ENCODE data around the gene OR14K1. TPM values are rescaled to one million over a fixed set of nuclear protein-coding genes. Genes with fewer than 3 reads are reported as not detected.
"Not testable (repeated sequence)": the region's sequence is repeated elsewhere in the genome, so short reads cannot be mapped to it uniquely, and the experiment has no call there.

OR14K1 gene
- total RNA-seq: not detected
- polyA plus RNA-seq: not detected
- long read RNA-seq, donor 1: 0 reads
- long read RNA-seq, donor 2: 0 reads
- long read RNA-seq, donor 3: 0 reads
- long read RNA-seq, donor 4: 0 reads
- long read RNA-seq, donor 5: 0 reads
- long read RNA-seq, donor 6: 0 reads
- long read RNA-seq, donor 7: 0 reads
- long read RNA-seq, donor 8: 0 reads
- long read RNA-seq, donor 9: 0 reads
- long read RNA-seq, donor 10: 0 reads

DNA sequence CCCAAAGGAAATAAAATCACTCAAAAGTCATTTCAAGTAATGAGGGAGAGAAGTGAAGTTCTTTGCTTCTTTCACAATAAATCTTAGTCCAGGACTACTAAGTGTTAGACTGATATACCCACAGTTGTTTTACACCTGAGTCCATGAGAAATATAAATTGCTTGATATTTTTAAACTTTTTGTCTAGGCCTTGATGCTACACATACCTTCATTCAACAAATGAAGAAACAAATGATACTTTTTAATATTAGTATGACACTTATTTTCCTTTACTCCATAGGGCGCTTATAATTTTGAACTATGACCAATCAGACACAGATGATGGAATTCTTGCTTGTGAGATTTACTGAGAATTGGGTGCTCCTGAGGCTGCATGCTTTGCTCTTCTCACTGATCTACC, at the start of gene OR14K1:
OR14K1 (plus strand) TSS at position 301 of the 400 bp plus-strand sequence; CDS start at position 301, 0 bp downstream.
- H3K4me3 ChIP-seq (ENCODE audit: low read length in 2 of 2): no peak within 1 kb of the TSS
- no peaks in the 10 kb centered on the region for H3K4me1 ChIP-seq (ENCODE audit: control insufficient read depth in 2 of 2, insufficient read depth in 2 of 2, low read length in 2 of 2)
- H3K27me3 ChIP-seq (ENCODE audit: control insufficient read depth in 2 of 2, insufficient read depth in 1 of 2, low read length in 1 of 2): no peaks in the 10 kb centered on the region
- no peaks in the 10 kb centered on the region for H3K9me3 ChIP-seq (ENCODE audit: control insufficient read depth in 2 of 2, insufficient read depth in 1 of 2, low read length in 1 of 2)
- no peak for DNase-seq (ENCODE audit: low read depth in 6 of 9, low spot score in 9 of 9)
- no peak within 1 kb of the TSS for H3K27ac ChIP-seq (ENCODE audit: low read depth in 1 of 2, low read length in 1 of 2)
- 98% methylated on average over 1 of the region's 1 CpG for WGBS
- no peaks in the 10 kb centered on the region for H3K36me3 ChIP-seq (ENCODE audit: control insufficient read depth in 2 of 2, insufficient read depth in 2 of 2, low read length in 1 of 2)

DNA sequence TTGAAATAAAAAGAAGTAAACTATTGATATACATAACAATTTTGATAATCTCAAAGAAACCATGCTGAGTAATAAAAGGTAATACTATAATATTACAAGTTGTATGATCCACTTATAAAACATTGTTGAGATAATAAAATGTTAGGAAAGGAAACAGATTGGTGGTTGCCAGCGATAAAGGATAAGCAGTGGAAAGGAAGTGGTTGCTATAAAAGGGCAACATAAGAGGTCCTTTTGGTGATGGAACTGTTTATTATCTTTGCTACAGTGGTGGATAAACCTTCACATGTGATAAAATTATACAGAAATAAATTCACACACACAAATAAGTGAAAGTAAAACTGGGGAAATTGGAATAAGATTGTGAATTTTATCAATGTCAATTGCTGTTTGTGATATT, 37.1 kb upstream of the OR14K1 start:
- whole genome bisulfite sequencing: 9% methylated on average over 1 of the region's 1 CpG
- Histone ChIP-seq H3K36me3 (ENCODE audit: control insufficient read depth in 2 of 2, insufficient read depth in 2 of 2, low read length in 1 of 2) (no peaks in the 10 kb centered on the region), H3K27me3 (ENCODE audit: control insufficient read depth in 2 of 2, insufficient read depth in 1 of 2, low read length in 1 of 2) (no peaks in the 10 kb centered on the region), H3K4me1 (ENCODE audit: control insufficient read depth in 2 of 2, insufficient read depth in 2 of 2, low read length in 2 of 2) (no peaks in the 10 kb centered on the region), H3K27ac (ENCODE audit: low read depth in 1 of 2, low read length in 1 of 2) (no peak overlapping the region), H3K9me3 (ENCODE audit: control insufficient read depth in 2 of 2, insufficient read depth in 1 of 2, low read length in 1 of 2) (no peaks in the 10 kb centered on the region), H3K4me3 (ENCODE audit: low read length in 2 of 2) (no peak overlapping the region)
- DNase-seq (ENCODE audit: low read depth in 6 of 9, low spot score in 9 of 9): no peak

GRCh38 chr1:247710681-247711080, 27.7 kb upstream of the OR14K1 start:
- H3K36me3 ChIP-seq (ENCODE audit: control insufficient read depth in 2 of 2, insufficient read depth in 2 of 2, low read length in 1 of 2); DNase-seq (ENCODE audit: low read depth in 6 of 9, low spot score in 9 of 9); H3K27me3 ChIP-seq (ENCODE audit: control insufficient read depth in 2 of 2, insufficient read depth in 1 of 2, low read length in 1 of 2); H3K4me1 ChIP-seq (ENCODE audit: control insufficient read depth in 2 of 2, insufficient read depth in 2 of 2, low read length in 2 of 2); H3K4me3 ChIP-seq (ENCODE audit: low read length in 2 of 2); H3K9me3 ChIP-seq (ENCODE audit: control insufficient read depth in 2 of 2, insufficient read depth in 1 of 2, low read length in 1 of 2); H3K27ac ChIP-seq (ENCODE audit: low read depth in 1 of 2, low read length in 1 of 2): not testable (repeated sequence)
- 95% methylated on average over 8 of the region's 8 CpGs for WGBS

DNA sequence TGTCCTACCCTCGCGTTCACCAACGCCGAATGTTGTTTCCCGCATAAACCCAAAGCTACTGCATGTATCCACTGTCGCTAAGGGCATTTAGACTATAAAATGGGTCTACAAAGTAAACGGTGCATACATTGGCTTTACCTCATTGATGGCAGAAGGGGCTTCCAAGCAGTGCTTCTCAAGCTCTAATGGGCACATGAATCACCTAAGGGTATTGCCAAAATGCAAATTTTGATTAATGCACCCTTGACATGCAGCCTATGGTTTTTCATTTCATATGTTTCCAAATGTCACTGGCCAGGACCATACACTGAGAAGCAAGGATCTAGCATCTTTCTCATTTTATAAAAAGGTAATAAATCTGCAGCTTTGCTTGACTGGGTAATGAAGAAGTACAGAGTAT, 24.7 kb upstream of the OR14K1 start:
- Histone ChIP-seq H3K27me3 (ENCODE audit: control insufficient read depth in 2 of 2, insufficient read depth in 1 of 2, low read length in 1 of 2) (no peaks in the 10 kb centered on the region), H3K36me3 (ENCODE audit: control insufficient read depth in 2 of 2, insufficient read depth in 2 of 2, low read length in 1 of 2) (no peaks in the 10 kb centered on the region), H3K4me3 (ENCODE audit: low read length in 2 of 2) (no peak overlapping the region), H3K9me3 (ENCODE audit: control insufficient read depth in 2 of 2, insufficient read depth in 1 of 2, low read length in 1 of 2) (no peaks in the 10 kb centered on the region), H3K4me1 (ENCODE audit: control insufficient read depth in 2 of 2, insufficient read depth in 2 of 2, low read length in 2 of 2) (no peaks in the 10 kb centered on the region), H3K27ac (ENCODE audit: low read depth in 1 of 2, low read length in 1 of 2) (no peak overlapping the region)
- no peak for DNase-seq (ENCODE audit: low read depth in 6 of 9, low spot score in 9 of 9)
- 98% methylated on average over 7 of the region's 7 CpGs for WGBS

- DNase-seq (ENCODE audit: low read depth in 6 of 9, low spot score in 9 of 9): no peak
- no peaks in the 10 kb centered on the region for H3K4me1 ChIP-seq (ENCODE audit: control insufficient read depth in 2 of 2, insufficient read depth in 2 of 2, low read length in 2 of 2)
- H3K36me3 ChIP-seq (ENCODE audit: control insufficient read depth in 2 of 2, insufficient read depth in 2 of 2, low read length in 1 of 2): no peaks in the 10 kb centered on the region
- H3K9me3 ChIP-seq (ENCODE audit: control insufficient read depth in 2 of 2, insufficient read depth in 1 of 2, low read length in 1 of 2): peaks cover 2 to 3% of the 10 kb centered on the region in 2 donors
- WGBS: 97% methylated on average over 3 of the region's 3 CpGs
- H3K27ac ChIP-seq (ENCODE audit: low read depth in 1 of 2, low read length in 1 of 2): no peak within 1 kb of the TSS
- H3K4me3 ChIP-seq (ENCODE audit: low read length in 2 of 2): no peak within 1 kb of the TSS
- no peaks in the 10 kb centered on the region for H3K27me3 ChIP-seq (ENCODE audit: control insufficient read depth in 2 of 2, insufficient read depth in 1 of 2, low read length in 1 of 2)
Observed at GRCh38 chr1:247716546-247716945, 21.9 kb upstream of the OR14K1 start, which contains the start of gene OR6F1. Gene OR6F1, minus strand, starts transcription at chr1:247716646. Its CDS starts 3,891 bp downstream, at chr1:247712755.

GRCh38 chr1:247721222-247721621, 17.2 kb upstream of the OR14K1 start:
- Histone ChIP-seq H3K4me3 (ENCODE audit: low read length in 2 of 2) (no peak overlapping the region), H3K36me3 (ENCODE audit: control insufficient read depth in 2 of 2, insufficient read depth in 2 of 2, low read length in 1 of 2) (no peaks in the 10 kb centered on the region), H3K4me1 (ENCODE audit: control insufficient read depth in 2 of 2, insufficient read depth in 2 of 2, low read length in 2 of 2) (no peaks in the 10 kb centered on the region), H3K9me3 (ENCODE audit: control insufficient read depth in 2 of 2, insufficient read depth in 1 of 2, low read length in 1 of 2) (peaks cover 2 to 3% of the 10 kb centered on the region in 2 donors), H3K27ac (ENCODE audit: low read depth in 1 of 2, low read length in 1 of 2) (no peak overlapping the region), H3K27me3 (ENCODE audit: control insufficient read depth in 2 of 2, insufficient read depth in 1 of 2, low read length in 1 of 2) (no peaks in the 10 kb centered on the region)
- 96% methylated on average over 4 of the region's 4 CpGs for WGBS
- no peak for DNase-seq (ENCODE audit: low read depth in 6 of 9, low spot score in 9 of 9)

DNA sequence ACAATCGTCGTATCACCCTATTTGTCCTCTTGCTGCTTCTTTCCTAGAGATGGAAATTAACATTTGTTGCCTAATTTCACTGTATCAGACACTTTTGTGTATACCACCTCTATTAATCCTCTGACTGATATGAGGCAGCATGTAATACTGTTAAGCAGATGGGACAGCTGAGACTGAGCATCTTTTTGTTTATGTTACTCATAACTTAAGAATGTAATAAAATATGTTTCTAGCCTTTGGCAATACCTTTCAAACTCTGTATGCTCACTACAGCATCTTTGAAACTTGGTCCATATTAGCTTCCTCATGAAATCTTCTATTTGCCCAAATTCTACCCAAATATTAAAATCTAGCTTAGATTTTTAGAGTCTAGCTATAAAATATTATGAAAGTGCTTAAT, 2.3 kb downstream of the OR14K1 start:
- H3K36me3 ChIP-seq (ENCODE audit: control insufficient read depth in 2 of 2, insufficient read depth in 2 of 2, low read length in 1 of 2): no peaks in the 10 kb centered on the region
- no peaks in the 10 kb centered on the region for H3K9me3 ChIP-seq (ENCODE audit: control insufficient read depth in 2 of 2, insufficient read depth in 1 of 2, low read length in 1 of 2)
- H3K27me3 ChIP-seq (ENCODE audit: control insufficient read depth in 2 of 2, insufficient read depth in 1 of 2, low read length in 1 of 2): no peaks in the 10 kb centered on the region
- H3K27ac ChIP-seq (ENCODE audit: low read depth in 1 of 2, low read length in 1 of 2): no peak overlapping the region
- no peak for DNase-seq (ENCODE audit: low read depth in 6 of 9, low spot score in 9 of 9)
- no peaks in the 10 kb centered on the region for H3K4me1 ChIP-seq (ENCODE audit: control insufficient read depth in 2 of 2, insufficient read depth in 2 of 2, low read length in 2 of 2)
- H3K4me3 ChIP-seq (ENCODE audit: low read length in 2 of 2): no peak overlapping the region
- WGBS: 98% methylated on average over 2 of the region's 2 CpGs

GRCh38 chr1:247741756-247742155, 3.3 kb downstream of the OR14K1 start:
- Histone ChIP-seq H3K27me3 (ENCODE audit: control insufficient read depth in 2 of 2, insufficient read depth in 1 of 2, low read length in 1 of 2) (no peaks in the 10 kb centered on the region), H3K4me1 (ENCODE audit: control insufficient read depth in 2 of 2, insufficient read depth in 2 of 2, low read length in 2 of 2) (no peaks in the 10 kb centered on the region), H3K9me3 (ENCODE audit: control insufficient read depth in 2 of 2, insufficient read depth in 1 of 2, low read length in 1 of 2) (no peaks in the 10 kb centered on the region), H3K36me3 (ENCODE audit: control insufficient read depth in 2 of 2, insufficient read depth in 2 of 2, low read length in 1 of 2) (no peaks in the 10 kb centered on the region), H3K4me3 (ENCODE audit: low read length in 2 of 2) (no peak overlapping the region), H3K27ac (ENCODE audit: low read depth in 1 of 2, low read length in 1 of 2) (no peak overlapping the region)
- DNase-seq (ENCODE audit: low read depth in 6 of 9, low spot score in 9 of 9): no peak
- WGBS: 93% methylated on average over 5 of the region's 5 CpGs

GRCh38 chr1:247742215-247742760, 3.9 kb downstream of the OR14K1 start:
- not testable (repeated sequence) for H3K9me3 ChIP-seq (ENCODE audit: control insufficient read depth in 2 of 2, insufficient read depth in 1 of 2, low read length in 1 of 2); H3K27me3 ChIP-seq (ENCODE audit: control insufficient read depth in 2 of 2, insufficient read depth in 1 of 2, low read length in 1 of 2); H3K4me1 ChIP-seq (ENCODE audit: control insufficient read depth in 2 of 2, insufficient read depth in 2 of 2, low read length in 2 of 2); H3K4me3 ChIP-seq (ENCODE audit: low read length in 2 of 2); H3K36me3 ChIP-seq (ENCODE audit: control insufficient read depth in 2 of 2, insufficient read depth in 2 of 2, low read length in 1 of 2); H3K27ac ChIP-seq (ENCODE audit: low read depth in 1 of 2, low read length in 1 of 2); DNase-seq (ENCODE audit: low read depth in 6 of 9, low spot score in 9 of 9)
- 93% methylated on average over 3 of the region's 3 CpGs for WGBS

Measured in thymus (tissue), 14 donors.